NCI-H2107 treated with DMSO at 0.1 percent for 48 hours (cell line): ENCODE results near the gene ALX3.
"Not testable (repeated sequence)": the region's sequence is repeated elsewhere in the genome, so short reads cannot be mapped to it uniquely, and the experiment has no call there.

ENCODE experiments used
- DNase-seq: peaks from one replicate; lab custom pipeline; 2025; ENCODE audit not compliant: unreplicated experiment; lab: John Stamatoyannopoulos, UW

The ALX3 gene

GRCh38 chr1:110089561-110090275 lies 19.2 kb upstream of the ALX3 start:
- no peak for DNase-seq

GRCh38 chr1:110088739-110089316 lies 18.4 kb upstream of the ALX3 start:
- no peak for DNase-seq

- DNase-seq: peak; percentile 43
Measured at GRCh38 chr1:110087812-110088738, 17.6 kb upstream of the ALX3 start.

- no peak for DNase-seq
Measured at GRCh38 chr1:110086961-110087360, 16.5 kb upstream of the ALX3 start.

- DNase-seq: no peak
Measured at GRCh38 chr1:110085671-110086070, 15.2 kb upstream of the ALX3 start.

GRCh38 chr1:110084227-110085078 lies 14.0 kb upstream of the ALX3 start:
- no peak for DNase-seq

- DNase-seq: no peak
Measured at GRCh38 chr1:110083866-110084226, 13.4 kb upstream of the ALX3 start.

- no peak for DNase-seq
Measured at GRCh38 chr1:110083061-110083865, 12.8 kb upstream of the ALX3 start.

- DNase-seq: no peak
Measured at GRCh38 chr1:110082477-110082876, 12.0 kb upstream of the ALX3 start.

- no peak for DNase-seq
Measured at GRCh38 chr1:110081061-110081460, 10.6 kb upstream of the ALX3 start.

- DNase-seq: not testable (repeated sequence)
Measured at GRCh38 chr1:110079995-110080394, 9.5 kb upstream of the ALX3 start.

GRCh38 chr1:110076789-110077500 lies 6.5 kb upstream of the ALX3 start:
- no peak for DNase-seq

- DNase-seq: no peak
Measured at GRCh38 chr1:110074166-110074565, 3.7 kb upstream of the ALX3 start.

GRCh38 chr1:110070282-110070669 lies 196 bp downstream of the ALX3 start:
- DNase-seq: no peak

GRCh38 chr1:110069404-110070281 lies 829 bp downstream of the ALX3 start:
- DNase-seq: no peak

- DNase-seq: no peak
Measured at GRCh38 chr1:110068646-110069403, 1.6 kb downstream of the ALX3 start.

GRCh38 chr1:110067893-110068645 lies 2.4 kb downstream of the ALX3 start:
- no peak for DNase-seq
